ENCODE results near the gene ADM5. TPM values are rescaled to one million over a fixed set of nuclear protein-coding genes. Genes with fewer than 3 reads are reported as not detected.

Gene ADM5
- polyA plus RNA-seq, 2 of the 4 experiments (the other 2 are of a cell fraction), result 2.0 to 4.3 TPM

DNA sequence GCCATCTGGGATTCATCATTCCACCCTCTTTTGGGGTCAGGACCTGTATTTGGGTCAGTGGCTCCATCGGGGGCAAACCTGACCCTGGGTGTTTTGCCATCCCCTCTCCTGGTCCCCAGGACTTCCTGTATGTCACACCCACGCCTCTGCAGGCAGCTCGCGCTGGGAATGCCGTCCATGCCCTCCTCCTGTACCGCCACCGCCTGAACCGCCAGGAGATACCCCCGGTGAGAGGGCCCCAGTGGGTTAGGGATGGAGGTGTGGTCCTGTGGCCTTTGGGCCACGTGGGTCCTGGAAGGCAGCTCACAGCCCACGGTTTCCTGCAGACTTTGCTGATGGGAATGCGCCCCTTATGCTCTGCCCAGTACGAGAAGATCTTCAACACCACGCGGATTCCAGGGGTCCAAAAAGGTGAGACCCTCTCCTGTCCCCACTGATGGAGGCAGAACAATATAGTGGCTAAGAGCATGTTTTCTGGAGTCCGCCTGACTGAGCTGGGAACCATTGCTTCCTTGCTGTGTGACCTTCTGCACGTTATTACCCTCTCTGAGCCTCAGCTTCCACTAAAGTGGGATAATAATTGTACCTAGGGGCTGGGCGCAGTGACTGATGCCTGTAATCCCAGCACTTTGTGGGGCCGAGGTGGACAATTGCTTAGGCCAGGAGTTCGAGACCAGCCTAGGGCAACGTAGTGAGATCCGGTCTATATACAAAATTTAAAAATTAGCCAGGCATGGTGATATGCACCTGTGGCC, 15.7 kb downstream of the ADM5 start:
- H3K4me3 ChIP-seq, result no peak overlapping the region
- FAIRE-seq (no peak), DNase-seq (ENCODE audit: low read depth in 1 of 2, low spot score in 1 of 2) (no peak), ATAC-seq (no peak)
- TF ChIP-seq MAZ (IDR thresholded peaks at IDR 0.05; ENCODE audit: borderline replicate concordance, low read depth, low read length) (no peak), NR3C1 (IDR thresholded peaks at IDR 0.05) (no peak), POLR2AphosphoS2 (conservative IDR thresholded peaks at IDR 0.05; ENCODE audit: low read length) (no peak), RARB (CRISPR knock-in tag; IDR thresholded peaks at IDR 0.05) (no peak), ZFP36 (IDR thresholded peaks at IDR 0.05; ENCODE audit: borderline replicate concordance, partially characterized antibody) (peak; percentile 79), SMC3 (IDR thresholded peaks at IDR 0.05) (no peak), EP300 (IDR thresholded peaks at IDR 0.05) (no peak), USF2 (IDR thresholded peaks at IDR 0.05) (no peak), EHMT2 (IDR thresholded peaks at IDR 0.05; ENCODE audit: low read depth) (no peak), KDM1A (IDR thresholded peaks at IDR 0.05; ENCODE audit: low read depth) (0 out of 2 replicates have a peak, but pooled peaks have one; percentile 51), HOXB5 (CRISPR knock-in tag; IDR thresholded peaks at IDR 0.05) (no peak), FOSL2 (IDR thresholded peaks at IDR 0.05) (no peak), FOSL2 (CRISPR knock-in tag; IDR thresholded peaks at IDR 0.05) (no peak), CHD2 (IDR thresholded peaks at IDR 0.05; ENCODE audit: low read length, partially characterized antibody) (no peak), ZSCAN20 (CRISPR knock-in tag; IDR thresholded peaks at IDR 0.05) (no peak)
- TF ChIP-seq, protein P1, sequence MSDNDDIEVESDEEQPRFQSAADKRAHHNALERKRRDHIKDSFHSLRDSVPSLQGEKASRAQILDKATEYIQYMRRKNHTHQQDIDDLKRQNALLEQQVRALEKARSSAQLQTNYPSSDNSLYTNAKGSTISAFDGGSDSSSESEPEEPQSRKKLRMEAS (IDR thresholded peaks at IDR 0.05), result no peak
- TF ChIP-seq, protein P2, sequence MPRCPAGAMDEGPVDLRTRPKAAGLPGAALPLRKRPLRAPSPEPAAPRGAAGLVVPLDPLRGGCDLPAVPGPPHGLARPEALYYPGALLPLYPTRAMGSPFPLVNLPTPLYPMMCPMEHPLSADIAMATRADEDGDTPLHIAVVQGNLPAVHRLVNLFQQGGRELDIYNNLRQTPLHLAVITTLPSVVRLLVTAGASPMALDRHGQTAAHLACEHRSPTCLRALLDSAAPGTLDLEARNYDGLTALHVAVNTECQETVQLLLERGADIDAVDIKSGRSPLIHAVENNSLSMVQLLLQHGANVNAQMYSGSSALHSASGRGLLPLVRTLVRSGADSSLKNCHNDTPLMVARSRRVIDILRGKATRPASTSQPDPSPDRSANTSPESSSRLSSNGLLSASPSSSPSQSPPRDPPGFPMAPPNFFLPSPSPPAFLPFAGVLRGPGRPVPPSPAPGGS (IDR thresholded peaks at IDR 0.05), result no peak
- no peaks in the 10 kb centered on the region for H3K9me3 ChIP-seq
- POLR2A ChIA-PET, result no interaction called here
- CTCF ChIA-PET, result interaction anchor here (0.7 to 5.9 kb wide), 4 partner anchors 8 to 15 kb away, joined by 3 to 29 read pairs (median 4); no protein-coding TSS in a partner anchor
- H3K27ac ChIP-seq, result no peak overlapping the region
- WGBS (ENCODE audit: missing lambda C conversion rate), result 83% methylated on average over 22 of the region's 22 CpGs
- H3K4me1 ChIP-seq, result peaks cover 6% of the 10 kb centered on the region; the same call in 1 of the 3 replicates
- H3K4me2 ChIP-seq, result no peak overlapping the region

DNA sequence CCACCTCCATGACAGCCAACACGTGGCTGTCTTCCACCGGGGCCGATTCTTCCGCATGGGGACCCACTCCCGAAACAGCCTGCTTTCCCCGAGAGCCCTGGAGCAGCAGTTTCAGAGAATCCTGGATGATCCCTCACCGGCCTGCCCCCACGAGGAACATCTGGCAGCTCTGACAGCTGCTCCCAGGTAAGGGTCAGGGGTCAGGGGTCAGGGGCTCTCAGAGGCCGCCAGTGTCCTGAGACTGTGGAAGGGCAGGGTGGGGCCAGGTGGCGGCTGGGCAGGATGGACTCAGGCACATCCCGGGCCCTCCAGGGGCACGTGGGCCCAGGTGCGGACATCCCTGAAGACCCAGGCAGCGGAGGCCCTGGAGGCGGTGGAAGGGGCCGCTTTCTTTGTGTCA, 16.5 kb downstream of the ADM5 start:
- no peak overlapping the region for H3K4me2 ChIP-seq
- H3K9me3 ChIP-seq, result no peaks in the 10 kb centered on the region
- DNase-seq (ENCODE audit: low read depth in 1 of 2, low spot score in 1 of 2) (no peak), ATAC-seq (no peak), FAIRE-seq (no peak)
- WGBS (ENCODE audit: missing lambda C conversion rate), result 79% methylated on average over 12 of the region's 16 CpGs
- H3K27ac ChIP-seq, result no peak overlapping the region
- peaks cover 6% of the 10 kb centered on the region; the same call in 1 of the 3 replicates for H3K4me1 ChIP-seq
- TF ChIP-seq SREBF2 (IDR thresholded peaks at IDR 0.05), result no peak
- TF ChIP-seq HDAC2 (IDR thresholded peaks at IDR 0.05), result no peak
- TF ChIP-seq FOXS1 (CRISPR knock-in tag; IDR thresholded peaks at IDR 0.05), result no peak
- no peak for TF ChIP-seq KDM5A (IDR thresholded peaks at IDR 0.05)
- TF ChIP-seq, protein P2 (IDR thresholded peaks at IDR 0.05), result no peak
- no peak for TF ChIP-seq HOXB5 (CRISPR knock-in tag; IDR thresholded peaks at IDR 0.05)
- TF ChIP-seq RARB (CRISPR knock-in tag; IDR thresholded peaks at IDR 0.05), result no peak
- TF ChIP-seq, protein P3, sequence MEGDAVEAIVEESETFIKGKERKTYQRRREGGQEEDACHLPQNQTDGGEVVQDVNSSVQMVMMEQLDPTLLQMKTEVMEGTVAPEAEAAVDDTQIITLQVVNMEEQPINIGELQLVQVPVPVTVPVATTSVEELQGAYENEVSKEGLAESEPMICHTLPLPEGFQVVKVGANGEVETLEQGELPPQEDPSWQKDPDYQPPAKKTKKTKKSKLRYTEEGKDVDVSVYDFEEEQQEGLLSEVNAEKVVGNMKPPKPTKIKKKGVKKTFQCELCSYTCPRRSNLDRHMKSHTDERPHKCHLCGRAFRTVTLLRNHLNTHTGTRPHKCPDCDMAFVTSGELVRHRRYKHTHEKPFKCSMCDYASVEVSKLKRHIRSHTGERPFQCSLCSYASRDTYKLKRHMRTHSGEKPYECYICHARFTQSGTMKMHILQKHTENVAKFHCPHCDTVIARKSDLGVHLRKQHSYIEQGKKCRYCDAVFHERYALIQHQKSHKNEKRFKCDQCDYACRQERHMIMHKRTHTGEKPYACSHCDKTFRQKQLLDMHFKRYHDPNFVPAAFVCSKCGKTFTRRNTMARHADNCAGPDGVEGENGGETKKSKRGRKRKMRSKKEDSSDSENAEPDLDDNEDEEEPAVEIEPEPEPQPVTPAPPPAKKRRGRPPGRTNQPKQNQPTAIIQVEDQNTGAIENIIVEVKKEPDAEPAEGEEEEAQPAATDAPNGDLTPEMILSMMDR (IDR thresholded peaks at IDR 0.05), result no peak
- TF ChIP-seq CHD4 (IDR thresholded peaks at IDR 0.05; ENCODE audit: borderline replicate concordance), result no peak
- TF ChIP-seq NR3C1 (IDR thresholded peaks at IDR 0.05), result no peak
- TF ChIP-seq ESRRA (IDR thresholded peaks at IDR 0.05; ENCODE audit: borderline replicate concordance, low read length), result no peak
- ChIA-PET CTCF (interaction anchor here (5.9 kb wide), 1 partner anchor 11 kb away, joined by 29 read pairs; no protein-coding TSS in a partner anchor), POLR2A (no interaction called here)
- no peak overlapping the region for H3K4me3 ChIP-seq
